ENCODE measurements around the gene RBBP4. TPM values are rescaled to one million over a fixed set of nuclear protein-coding genes. Genes with fewer than 3 reads are reported as not detected.

RBBP4 gene
- total and polyA plus RNA-seq, 2 of the 13 experiments (the other 11 are each of a cell fraction or from before 2014, with no cell fraction given), result 64.4 to 166 TPM

DNA sequence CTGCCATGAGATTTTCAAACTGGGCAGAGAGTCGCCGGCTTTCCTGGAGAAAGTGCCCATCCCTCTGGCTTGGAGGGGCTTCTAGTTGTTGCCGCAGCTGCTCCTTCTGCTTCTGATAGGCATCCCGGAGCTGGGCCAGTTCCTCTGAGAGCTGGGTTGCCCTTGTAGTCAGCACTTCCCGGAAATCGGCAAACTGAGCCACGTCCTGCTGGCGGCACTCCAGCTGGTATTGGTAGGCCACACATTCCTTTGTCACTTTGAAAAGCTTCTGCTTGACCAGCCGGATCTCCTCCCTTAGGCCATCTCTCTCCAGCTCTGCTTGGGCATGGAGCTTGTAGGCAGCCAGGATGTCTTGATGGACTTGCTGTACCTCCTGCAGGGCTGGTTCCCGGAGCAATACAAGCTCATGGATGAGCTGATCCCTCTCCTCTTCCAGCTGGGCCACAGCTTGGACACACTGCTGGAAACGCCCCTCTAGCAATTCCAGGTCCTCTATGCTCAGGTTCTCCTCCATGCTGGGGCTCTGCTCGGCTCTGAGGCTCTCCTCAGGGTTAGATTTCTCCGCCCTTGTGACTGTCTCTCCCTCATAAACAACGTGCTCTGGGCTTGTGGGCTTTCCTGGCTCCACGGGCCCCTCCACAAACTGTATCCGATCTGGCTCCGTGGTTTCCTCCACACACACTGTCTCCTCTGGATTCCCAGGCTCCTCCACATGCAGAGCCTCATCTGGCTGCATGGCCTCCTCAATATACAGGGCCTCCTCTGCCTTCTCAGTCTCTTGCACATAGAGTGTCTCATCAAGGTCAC, 44.3 kb downstream of the RBBP4 start (continued):
- TF ChIP-seq, protein P1, sequence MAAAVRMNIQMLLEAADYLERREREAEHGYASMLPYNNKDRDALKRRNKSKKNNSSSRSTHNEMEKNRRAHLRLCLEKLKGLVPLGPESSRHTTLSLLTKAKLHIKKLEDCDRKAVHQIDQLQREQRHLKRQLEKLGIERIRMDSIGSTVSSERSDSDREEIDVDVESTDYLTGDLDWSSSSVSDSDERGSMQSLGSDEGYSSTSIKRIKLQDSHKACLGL (CRISPR knock-in tag; IDR thresholded peaks at IDR 0.05), result peak; percentile 70
- TF ChIP-seq ZNF564 (CRISPR knock-in tag; IDR thresholded peaks at IDR 0.05) (no peak), ZFY (CRISPR knock-in tag; IDR thresholded peaks at IDR 0.05) (peak; percentile 92), RAD21 (CRISPR knock-in tag; IDR thresholded peaks at IDR 0.05) (0 out of 2 replicates have a peak, but pooled peaks have one; percentile 16), NFRKB (IDR thresholded peaks at IDR 0.05) (no peak), DMAP1 (CRISPR knock-in tag; IDR thresholded peaks at IDR 0.05) (peak; percentile 19; the same call in 1 of the 2 replicates), SMYD3 (CRISPR knock-in tag; IDR thresholded peaks at IDR 0.05) (0 out of 2 replicates have a peak, but pooled peaks have one; percentile 13), ZNF550 (CRISPR knock-in tag; IDR thresholded peaks at IDR 0.05; ENCODE audit: borderline replicate concordance) (no peak), TEAD3 (CRISPR knock-in tag; optimal IDR thresholded peaks at IDR 0.05; ENCODE audit: borderline replicate concordance) (peak; percentile 67), PHF8 (CRISPR knock-in tag; IDR thresholded peaks at IDR 0.05) (peak; percentile 64; the same call in 1 of the 2 replicates), ZNF235 (CRISPR knock-in tag; IDR thresholded peaks at IDR 0.05; ENCODE audit: borderline replicate concordance) (no peak), ZNF432 (CRISPR knock-in tag; IDR thresholded peaks at IDR 0.05; ENCODE audit: borderline replicate concordance) (no peak), POLR2G (IDR thresholded peaks at IDR 0.05; ENCODE audit: low read depth, low read length) (peak; percentile 78), ZNF619 (CRISPR knock-in tag; IDR thresholded peaks at IDR 0.05) (no peak), TSC22D2 (CRISPR knock-in tag; IDR thresholded peaks at IDR 0.05; ENCODE audit: borderline replicate concordance) (peak; percentile 52; the same call in 1 of the 2 replicates), ZNF605 (CRISPR knock-in tag; IDR thresholded peaks at IDR 0.05) (peak; percentile 62), PHF5A (CRISPR knock-in tag; IDR thresholded peaks at IDR 0.05; ENCODE audit: low read depth, unreplicated experiment) (peak; percentile 34), ZNF841 (CRISPR knock-in tag; IDR thresholded peaks at IDR 0.05; ENCODE audit: borderline replicate concordance) (no peak), NR2C2 (CRISPR knock-in tag; IDR thresholded peaks at IDR 0.05; ENCODE audit: borderline replicate concordance) (0 out of 2 replicates have a peak, but pooled peaks have one; percentile 4), ZFP90 (CRISPR knock-in tag; IDR thresholded peaks at IDR 0.05; ENCODE audit: borderline replicate concordance) (peak; percentile 59; the same call in 1 of the 2 replicates), MED8 (CRISPR knock-in tag; IDR thresholded peaks at IDR 0.05; ENCODE audit: insufficient replicate concordance) (peak; percentile 36)
- TF ChIP-seq, protein P2, sequence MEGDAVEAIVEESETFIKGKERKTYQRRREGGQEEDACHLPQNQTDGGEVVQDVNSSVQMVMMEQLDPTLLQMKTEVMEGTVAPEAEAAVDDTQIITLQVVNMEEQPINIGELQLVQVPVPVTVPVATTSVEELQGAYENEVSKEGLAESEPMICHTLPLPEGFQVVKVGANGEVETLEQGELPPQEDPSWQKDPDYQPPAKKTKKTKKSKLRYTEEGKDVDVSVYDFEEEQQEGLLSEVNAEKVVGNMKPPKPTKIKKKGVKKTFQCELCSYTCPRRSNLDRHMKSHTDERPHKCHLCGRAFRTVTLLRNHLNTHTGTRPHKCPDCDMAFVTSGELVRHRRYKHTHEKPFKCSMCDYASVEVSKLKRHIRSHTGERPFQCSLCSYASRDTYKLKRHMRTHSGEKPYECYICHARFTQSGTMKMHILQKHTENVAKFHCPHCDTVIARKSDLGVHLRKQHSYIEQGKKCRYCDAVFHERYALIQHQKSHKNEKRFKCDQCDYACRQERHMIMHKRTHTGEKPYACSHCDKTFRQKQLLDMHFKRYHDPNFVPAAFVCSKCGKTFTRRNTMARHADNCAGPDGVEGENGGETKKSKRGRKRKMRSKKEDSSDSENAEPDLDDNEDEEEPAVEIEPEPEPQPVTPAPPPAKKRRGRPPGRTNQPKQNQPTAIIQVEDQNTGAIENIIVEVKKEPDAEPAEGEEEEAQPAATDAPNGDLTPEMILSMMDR (CRISPR knock-in tag; IDR thresholded peaks at IDR 0.05), result 0 out of 2 replicates have a peak, but pooled peaks have one; percentile 22
- TF ChIP-seq, protein P3, sequence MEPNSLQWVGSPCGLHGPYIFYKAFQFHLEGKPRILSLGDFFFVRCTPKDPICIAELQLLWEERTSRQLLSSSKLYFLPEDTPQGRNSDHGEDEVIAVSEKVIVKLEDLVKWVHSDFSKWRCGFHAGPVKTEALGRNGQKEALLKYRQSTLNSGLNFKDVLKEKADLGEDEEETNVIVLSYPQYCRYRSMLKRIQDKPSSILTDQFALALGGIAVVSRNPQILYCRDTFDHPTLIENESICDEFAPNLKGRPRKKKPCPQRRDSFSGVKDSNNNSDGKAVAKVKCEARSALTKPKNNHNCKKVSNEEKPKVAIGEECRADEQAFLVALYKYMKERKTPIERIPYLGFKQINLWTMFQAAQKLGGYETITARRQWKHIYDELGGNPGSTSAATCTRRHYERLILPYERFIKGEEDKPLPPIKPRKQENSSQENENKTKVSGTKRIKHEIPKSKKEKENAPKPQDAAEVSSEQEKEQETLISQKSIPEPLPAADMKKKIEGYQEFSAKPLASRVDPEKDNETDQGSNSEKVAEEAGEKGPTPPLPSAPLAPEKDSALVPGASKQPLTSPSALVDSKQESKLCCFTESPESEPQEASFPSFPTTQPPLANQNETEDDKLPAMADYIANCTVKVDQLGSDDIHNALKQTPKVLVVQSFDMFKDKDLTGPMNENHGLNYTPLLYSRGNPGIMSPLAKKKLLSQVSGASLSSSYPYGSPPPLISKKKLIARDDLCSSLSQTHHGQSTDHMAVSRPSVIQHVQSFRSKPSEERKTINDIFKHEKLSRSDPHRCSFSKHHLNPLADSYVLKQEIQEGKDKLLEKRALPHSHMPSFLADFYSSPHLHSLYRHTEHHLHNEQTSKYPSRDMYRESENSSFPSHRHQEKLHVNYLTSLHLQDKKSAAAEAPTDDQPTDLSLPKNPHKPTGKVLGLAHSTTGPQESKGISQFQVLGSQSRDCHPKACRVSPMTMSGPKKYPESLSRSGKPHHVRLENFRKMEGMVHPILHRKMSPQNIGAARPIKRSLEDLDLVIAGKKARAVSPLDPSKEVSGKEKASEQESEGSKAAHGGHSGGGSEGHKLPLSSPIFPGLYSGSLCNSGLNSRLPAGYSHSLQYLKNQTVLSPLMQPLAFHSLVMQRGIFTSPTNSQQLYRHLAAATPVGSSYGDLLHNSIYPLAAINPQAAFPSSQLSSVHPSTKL (CRISPR knock-in tag; IDR thresholded peaks at IDR 0.05), result peak; percentile 47
